GM23338 (cell line): ENCODE data around the gene HOXA10. TPM values are rescaled to one million over a fixed set of nuclear protein-coding genes. Genes with fewer than 3 reads are reported as not detected.
A peak's percentile ranks its signal among the peaks of the same experiment; 100 is the strongest.

Source experiments
- ATAC-seq: fragments of 200-7000 bp; cut with Tn5 transposase; 3 replicates; pipeline ENCODE4 v1.9.1; 2020
- DNase-seq: peaks from one replicate; pipeline ENCODE4 v3.0.0-alpha.2; 2015; ENCODE audit warnings: low spot score
- H2AFZ ChIP-seq: fragments of 200-600 bp; sonication (generic); 2 replicates; pipeline ENCODE4 v1.8.0; 2016; ENCODE audit warnings: antibody characterized with exemption, mild to moderate bottlenecking, moderate library complexity
- H3F3A ChIP-seq: fragments of 200-600 bp; sonication (generic); replicated peaks from 2 replicates; pipeline ENCODE4 v1.8.0; 2017; ENCODE audit warnings: antibody characterized with exemption, mixed run types, low read depth
- H3K27ac ChIP-seq: fragments of 200-600 bp; sonication (generic); 2 replicates; pipeline ENCODE4 v1.6.1; 2016; ENCODE audit warnings: low read depth
- H3K27me3 ChIP-seq: fragments of 200-600 bp; sonication (generic); 2 replicates; pipeline ENCODE4 v1.8.0; 2016; ENCODE audit warnings: mild to moderate bottlenecking, mixed run types, moderate library complexity; ENCODE audit not compliant: insufficient read depth
- H3K36me3 ChIP-seq: fragments of 200-600 bp; sonication (generic); 2 replicates; pipeline ENCODE4 v1.8.0; 2016; ENCODE audit warnings: mild to moderate bottlenecking; ENCODE audit not compliant: insufficient read depth
- H3K4me1 ChIP-seq: fragments of 200-600 bp; sonication (generic); 2 replicates; pipeline ENCODE4 v1.8.0; 2016; ENCODE audit warnings: mild to moderate bottlenecking, moderate library complexity; ENCODE audit not compliant: insufficient read depth
- H3K4me2 ChIP-seq: fragments of 200-600 bp; sonication (generic); 2 replicates; pipeline ENCODE4 v1.7.1; 2017; ENCODE audit warnings: mixed run types
- H3K4me3 ChIP-seq: fragments of 200-600 bp; sonication (generic); 2 replicates; pipeline ENCODE4 v1.6.1; 2016; ENCODE audit warnings: mixed run types
- H3K79me2 ChIP-seq: fragments of 200-600 bp; sonication (generic); replicated peaks from 2 replicates; pipeline ENCODE4 v1.8.0; 2017; ENCODE audit warnings: mild to moderate bottlenecking; ENCODE audit not compliant: insufficient read depth
- H3K9me2 ChIP-seq: fragments of 200-600 bp; sonication (generic); 2 replicates; pipeline ENCODE4 v1.8.0; 2017; ENCODE audit not compliant: insufficient read depth
- H4K20me1 ChIP-seq: fragments of 200-600 bp; sonication (generic); replicated peaks from 2 replicates; pipeline ENCODE4 v1.8.0; 2017; ENCODE audit warnings: mild to moderate bottlenecking; ENCODE audit not compliant: insufficient read depth
- H3K27ac Mint-ChIP-seq: 2 replicates; pipeline ENCODE4 v1.8.0; 2020; ENCODE audit warnings: inconsistent platforms, mild to moderate bottlenecking, moderate library complexity, mixed read lengths
- H3K27me3 Mint-ChIP-seq: 3 replicates; pipeline ENCODE4 v1.8.0; 2022; ENCODE audit warnings: low read depth, mild to moderate bottlenecking, moderate library complexity, mixed read lengths, inconsistent platforms; ENCODE audit not compliant: insufficient read depth, poor library complexity
- H3K36me3 Mint-ChIP-seq: 3 replicates; pipeline ENCODE4 v1.8.0; 2021; ENCODE audit warnings: low read depth, mild to moderate bottlenecking, inconsistent platforms, moderate library complexity, mixed read lengths
- H3K4me1 Mint-ChIP-seq: 3 replicates; pipeline ENCODE4 v1.8.0; 2020; ENCODE audit warnings: mild to moderate bottlenecking, inconsistent platforms, mixed read lengths
- H3K4me3 Mint-ChIP-seq: 3 replicates; pipeline ENCODE4 v1.8.0; 2021; ENCODE audit warnings: moderate library complexity, mild to moderate bottlenecking, inconsistent platforms, mixed read lengths
- H3K9me3 Mint-ChIP-seq: 3 replicates; pipeline ENCODE4 v1.8.0; 2020; ENCODE audit warnings: moderate library complexity, mild to moderate bottlenecking, inconsistent platforms, mixed read lengths
- CREB1 ChIP-seq: fragments of 250-450 bp; sonication (Bioruptor Pico); IDR thresholded peaks from 2 replicates; pipeline ENCODE4 v1.5.0; 2020; ENCODE audit warnings: low read depth, mild to moderate bottlenecking, moderate library complexity
- EZH2 ChIP-seq: fragments of 200-600 bp; sonication (generic); IDR thresholded peaks from one replicate; pipeline ENCODE4 v1.8.0; 2017; ENCODE audit warnings: antibody characterized with exemption, mild to moderate bottlenecking, low read depth; ENCODE audit not compliant: unreplicated experiment
- EZH2phosphoT487 ChIP-seq: fragments of 200-600 bp; sonication (generic); IDR thresholded peaks from one replicate; pipeline ENCODE4 v1.8.1; 2018; ENCODE audit warnings: antibody characterized with exemption; ENCODE audit not compliant: unreplicated experiment
- JUNB ChIP-seq: IDR thresholded peaks from one replicate; pipeline ENCODE4 v1.6.1; 2016; ENCODE audit warnings: antibody characterized with exemption; ENCODE audit not compliant: unreplicated experiment
- ZNF114 ChIP-seq: fragments of 250-450 bp; sonication (Bioruptor Pico); IDR thresholded peaks from 2 replicates; pipeline ENCODE4 v1.5.0; 2020; ENCODE audit warnings: mild to moderate bottlenecking, moderate library complexity
- ZNF331 ChIP-seq: fragments of 250-450 bp; sonication (Bioruptor Pico); IDR thresholded peaks from 2 replicates; pipeline ENCODE4 v1.5.0; 2020; ENCODE audit warnings: low read depth, mild to moderate bottlenecking, moderate library complexity
- polyA plus RNA-seq: library from polyadenylated mRNA; unstranded; fragments of >200 nt; fragmentation: Nextera tagmentation; extraction: Ambion mirVana; gene quantifications from 2 replicates; pipeline ENCODE4 v1.2.1, GENCODE V29; 2016
- total RNA-seq: library from RNA; depleted of rRNA; stranded (reverse); fragments of >200 nt; shearing (Covaris generic); gene quantifications from 2 replicates; pipeline ENCODE4 v1.2.3, GENCODE V29; 2014
- TF ChIP-seq, protein P1 (sequence below), 2 experiments: fragments of 200-600 bp in 1 of 2; sonication (generic) in 1 of 2; conservative IDR thresholded peaks; 2 replicates each; pipeline versions ENCODE4 v1.5.1 to v1.6.1; 2016 to 2017; ENCODE audit warnings: antibody characterized with exemption in 2 of 2, low read depth in 2 of 2, mild to moderate bottlenecking in 2 of 2, moderate library complexity in 1 of 2

The HOXA10 gene
- total and polyA plus RNA-seq, 2 experiments from 2014 or later = not detected

DNA sequence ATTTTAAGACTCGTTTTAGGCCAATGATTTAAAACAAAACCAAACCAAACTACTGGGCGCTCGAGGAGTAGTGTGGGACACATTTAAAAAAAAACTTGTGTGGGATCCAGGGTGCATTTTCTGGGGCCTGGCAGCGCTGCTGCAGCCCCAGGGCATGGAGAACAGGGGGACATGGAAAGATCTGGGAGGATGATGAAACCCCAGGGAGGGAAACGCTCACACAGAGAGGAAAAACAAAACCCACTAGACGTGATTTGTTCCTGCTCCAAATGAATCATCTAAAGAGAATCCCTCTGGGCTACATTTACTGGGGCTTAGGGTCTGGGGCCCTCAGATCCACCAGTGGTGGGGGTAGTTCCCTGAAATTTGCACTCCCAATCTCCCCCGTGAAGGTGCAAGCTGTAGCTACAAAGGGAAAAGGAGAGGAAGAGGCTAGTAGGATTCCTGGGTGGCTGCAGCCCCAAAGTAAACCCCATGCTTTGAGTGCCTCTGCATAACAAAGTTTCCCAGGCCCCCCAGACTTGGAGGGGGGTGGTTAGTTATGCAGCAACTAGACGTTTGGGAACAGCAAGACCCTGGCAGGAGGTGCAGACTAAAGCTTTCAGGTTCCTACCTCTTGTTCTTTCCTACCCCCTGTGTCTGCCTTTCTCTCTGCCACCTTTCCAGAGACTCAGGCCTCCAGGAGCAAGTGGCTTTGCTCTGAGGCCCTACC, 40.3 kb upstream of the HOXA10 start:
- H3F3A ChIP-seq = peaks cover 34% of the 10 kb centered on the region
- H4K20me1 ChIP-seq = peaks cover 44% of the 10 kb centered on the region
- peaks cover 100% of the 10 kb centered on the region for H3K27me3 ChIP-seq
- H3K9me2 ChIP-seq = no peaks in the 10 kb centered on the region
- peak overlapping the region; percentile 47 for H3K4me3 Mint-ChIP-seq
- TF ChIP-seq ZNF331 (CRISPR knock-in tag) (no peak), ZNF114 (no peak), EZH2 (peak; percentile 91), JUNB (no peak), CREB1 (CRISPR knock-in tag) (no peak)
- H2AFZ ChIP-seq = no peak overlapping the region
- DNase-seq (peak; percentile 54), ATAC-seq (peak; percentile 57)
- H3K27ac ChIP-seq = no peak overlapping the region
- H3K79me2 ChIP-seq = no peaks in the 10 kb centered on the region
- H3K9me3 Mint-ChIP-seq = no peaks in the 10 kb centered on the region; the same call in 2 of the 3 replicates
- H3K4me2 ChIP-seq = peak overlapping the region; percentile 64
- no peak overlapping the region for H3K27ac Mint-ChIP-seq
- H3K4me3 ChIP-seq = peak overlapping the region; percentile 50
- peaks cover 49% of the 10 kb centered on the region for H3K4me1 ChIP-seq
- H3K4me1 Mint-ChIP-seq = peaks cover 24% of the 10 kb centered on the region
- H3K36me3 Mint-ChIP-seq = no peaks in the 10 kb centered on the region
- H3K27me3 Mint-ChIP-seq = peaks cover 100% of the 10 kb centered on the region
- H3K36me3 ChIP-seq = no peaks in the 10 kb centered on the region

DNA sequence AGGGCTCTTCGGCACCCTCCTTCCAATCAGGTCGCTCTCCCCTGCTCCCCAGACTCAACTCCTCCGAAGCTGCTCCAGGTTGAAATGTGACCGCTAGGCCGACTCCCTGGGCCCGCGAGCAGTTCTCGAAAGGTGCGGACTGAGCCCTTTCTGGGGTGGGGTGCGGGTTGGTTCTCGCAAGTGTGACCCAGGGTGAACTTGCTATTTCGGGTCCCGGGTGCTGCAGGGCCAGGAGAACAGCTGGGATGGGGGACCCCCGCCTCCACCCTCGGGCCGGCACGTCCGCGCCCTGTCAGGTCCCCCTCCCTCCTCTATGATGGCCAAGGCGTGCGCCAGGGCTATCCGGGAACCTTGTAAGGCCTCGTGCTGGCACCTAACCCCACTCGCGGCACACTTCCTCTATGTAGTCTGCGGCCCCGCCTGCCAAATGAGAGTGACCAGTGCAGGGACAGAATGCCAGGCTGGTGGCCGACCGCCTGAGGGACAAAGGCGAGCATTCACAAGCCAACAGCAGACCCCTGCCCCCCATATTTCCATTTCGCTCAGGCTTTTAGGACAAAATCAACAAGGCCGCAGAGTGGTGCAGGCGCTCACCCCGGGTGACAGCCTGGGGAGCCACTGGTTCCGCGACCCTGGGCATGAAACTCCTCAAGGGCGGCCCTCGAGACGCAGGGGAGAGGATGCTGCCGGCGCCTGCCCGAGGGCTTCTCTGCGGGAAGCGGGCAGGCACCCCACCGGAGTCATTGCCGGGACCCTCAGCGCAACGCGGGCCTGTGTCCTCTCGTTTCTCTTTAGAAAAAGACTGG, 39.5 kb upstream of the HOXA10 start:
- H2AFZ ChIP-seq = peak overlapping the region; percentile 10; the same call in 1 of the 2 replicates

More for the DNA sequence above, 39.5 kb upstream of the HOXA10 start:
- H3K9me3 Mint-ChIP-seq = no peaks in the 10 kb centered on the region; the same call in 2 of the 3 replicates
- DNase-seq (peak; percentile 69), ATAC-seq (peak; percentile 36)
- Histone ChIP-seq H3K9me2 (no peaks in the 10 kb centered on the region), H3K4me1 (peaks cover 47% of the 10 kb centered on the region), H3K79me2 (no peaks in the 10 kb centered on the region), H3K4me2 (peak overlapping the region; percentile 64), H4K20me1 (peaks cover 44% of the 10 kb centered on the region), H3K36me3 (no peaks in the 10 kb centered on the region), H3K27me3 (peaks cover 100% of the 10 kb centered on the region), H3F3A (peaks cover 34% of the 10 kb centered on the region), H3K4me3 (peak overlapping the region; percentile 50), H3K27ac (no peak overlapping the region)
- H3K4me1 Mint-ChIP-seq = peaks cover 24% of the 10 kb centered on the region
- H3K36me3 Mint-ChIP-seq = no peaks in the 10 kb centered on the region
- no peak overlapping the region for H3K27ac Mint-ChIP-seq
- H3K4me3 Mint-ChIP-seq = peak overlapping the region; percentile 62
- TF ChIP-seq EZH2phosphoT487 = peak; percentile 37
- TF ChIP-seq, protein P1, sequence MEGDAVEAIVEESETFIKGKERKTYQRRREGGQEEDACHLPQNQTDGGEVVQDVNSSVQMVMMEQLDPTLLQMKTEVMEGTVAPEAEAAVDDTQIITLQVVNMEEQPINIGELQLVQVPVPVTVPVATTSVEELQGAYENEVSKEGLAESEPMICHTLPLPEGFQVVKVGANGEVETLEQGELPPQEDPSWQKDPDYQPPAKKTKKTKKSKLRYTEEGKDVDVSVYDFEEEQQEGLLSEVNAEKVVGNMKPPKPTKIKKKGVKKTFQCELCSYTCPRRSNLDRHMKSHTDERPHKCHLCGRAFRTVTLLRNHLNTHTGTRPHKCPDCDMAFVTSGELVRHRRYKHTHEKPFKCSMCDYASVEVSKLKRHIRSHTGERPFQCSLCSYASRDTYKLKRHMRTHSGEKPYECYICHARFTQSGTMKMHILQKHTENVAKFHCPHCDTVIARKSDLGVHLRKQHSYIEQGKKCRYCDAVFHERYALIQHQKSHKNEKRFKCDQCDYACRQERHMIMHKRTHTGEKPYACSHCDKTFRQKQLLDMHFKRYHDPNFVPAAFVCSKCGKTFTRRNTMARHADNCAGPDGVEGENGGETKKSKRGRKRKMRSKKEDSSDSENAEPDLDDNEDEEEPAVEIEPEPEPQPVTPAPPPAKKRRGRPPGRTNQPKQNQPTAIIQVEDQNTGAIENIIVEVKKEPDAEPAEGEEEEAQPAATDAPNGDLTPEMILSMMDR (conservative IDR thresholded peaks at IDR 0.05; ENCODE audit: low read depth in 2 of 2) = no peak
- TF ChIP-seq EZH2 = peak; percentile 32
- H3K27me3 Mint-ChIP-seq = peaks cover 100% of the 10 kb centered on the region
